ENCODE results near the gene ENPP7. TPM values are rescaled to one million over a fixed set of nuclear protein-coding genes. Genes with fewer than 3 reads are reported as not detected.

ENPP7 gene
- total RNA-seq, 1 experiment from 2014 or later, result not detected

DNA sequence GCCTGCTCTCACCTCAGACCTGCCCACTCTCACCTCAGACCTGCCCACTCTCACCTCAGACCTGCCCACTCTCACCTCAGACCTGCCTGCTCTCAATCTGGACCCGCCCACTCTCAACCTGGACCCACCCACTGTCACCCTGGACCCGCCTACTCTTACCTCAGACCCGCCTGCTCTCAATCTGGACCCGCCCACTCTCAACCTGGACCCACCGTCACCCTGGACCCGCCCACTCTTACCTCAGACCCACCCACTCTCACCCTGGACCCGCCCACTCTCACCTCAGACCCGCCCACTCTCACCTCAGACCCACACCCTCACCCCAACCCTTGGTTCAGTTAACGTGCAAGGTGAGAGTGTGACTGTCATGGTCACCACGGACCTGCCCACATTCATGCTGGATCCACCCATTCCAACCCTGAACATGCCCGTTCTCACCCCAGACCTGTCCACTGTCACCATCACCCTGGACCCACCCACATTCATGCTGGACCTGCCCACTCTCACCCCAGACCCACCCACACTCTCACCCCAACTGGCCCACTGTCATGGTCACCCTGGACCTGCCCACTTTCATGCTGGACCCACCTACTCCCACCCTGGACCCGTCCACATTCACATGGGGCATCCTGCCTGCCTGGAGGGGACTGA, 31.2 kb upstream of the ENPP7 start:
- intact Hi-C loops (cut with micrococcal nuclease; ENCODE audit: unreplicated experiment), result loop anchor here (10.0 kb wide), 1 partner anchor 305 kb away; no protein-coding TSS in a partner anchor
- ChIA-PET CTCF (no interaction called here), POLR2A (ENCODE audit: low non-redundant PET) (no interaction called here)
- Histone ChIP-seq H3K27me3 (replicated peaks; ENCODE audit: insufficient read depth, low read depth, low read length, poor library complexity) (peaks cover 7% of the 10 kb centered on the region), H3K4me1 (ENCODE audit: insufficient read depth, low read length, poor library complexity, severe bottlenecking) (no peaks in the 10 kb centered on the region), H3K27ac (ENCODE audit: low read depth, low read length, poor library complexity, severe bottlenecking) (no peak overlapping the region), H3K4me3 (ENCODE audit: low read depth, low read length, poor library complexity, severe bottlenecking) (no peak overlapping the region), H3K36me3 (ENCODE audit: insufficient read depth, low read length, poor library complexity, severe bottlenecking) (no peaks in the 10 kb centered on the region), H3K9me3 (ENCODE audit: low read depth, low read length, poor library complexity, severe bottlenecking) (no peaks in the 10 kb centered on the region)
- BruUV-seq (replicated peaks), result no TSS peak
- DNase-seq (ENCODE audit: low spot score), result no peak
- TF ChIP-seq EZH2 (IDR thresholded peaks at IDR 0.05; ENCODE audit: borderline replicate concordance, low read depth, low read length, poor library complexity, severe bottlenecking), result no peak
- TF ChIP-seq, protein P1, sequence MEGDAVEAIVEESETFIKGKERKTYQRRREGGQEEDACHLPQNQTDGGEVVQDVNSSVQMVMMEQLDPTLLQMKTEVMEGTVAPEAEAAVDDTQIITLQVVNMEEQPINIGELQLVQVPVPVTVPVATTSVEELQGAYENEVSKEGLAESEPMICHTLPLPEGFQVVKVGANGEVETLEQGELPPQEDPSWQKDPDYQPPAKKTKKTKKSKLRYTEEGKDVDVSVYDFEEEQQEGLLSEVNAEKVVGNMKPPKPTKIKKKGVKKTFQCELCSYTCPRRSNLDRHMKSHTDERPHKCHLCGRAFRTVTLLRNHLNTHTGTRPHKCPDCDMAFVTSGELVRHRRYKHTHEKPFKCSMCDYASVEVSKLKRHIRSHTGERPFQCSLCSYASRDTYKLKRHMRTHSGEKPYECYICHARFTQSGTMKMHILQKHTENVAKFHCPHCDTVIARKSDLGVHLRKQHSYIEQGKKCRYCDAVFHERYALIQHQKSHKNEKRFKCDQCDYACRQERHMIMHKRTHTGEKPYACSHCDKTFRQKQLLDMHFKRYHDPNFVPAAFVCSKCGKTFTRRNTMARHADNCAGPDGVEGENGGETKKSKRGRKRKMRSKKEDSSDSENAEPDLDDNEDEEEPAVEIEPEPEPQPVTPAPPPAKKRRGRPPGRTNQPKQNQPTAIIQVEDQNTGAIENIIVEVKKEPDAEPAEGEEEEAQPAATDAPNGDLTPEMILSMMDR (conservative IDR thresholded peaks at IDR 0.05; ENCODE audit: low read depth, low read length), result no peak

DNA sequence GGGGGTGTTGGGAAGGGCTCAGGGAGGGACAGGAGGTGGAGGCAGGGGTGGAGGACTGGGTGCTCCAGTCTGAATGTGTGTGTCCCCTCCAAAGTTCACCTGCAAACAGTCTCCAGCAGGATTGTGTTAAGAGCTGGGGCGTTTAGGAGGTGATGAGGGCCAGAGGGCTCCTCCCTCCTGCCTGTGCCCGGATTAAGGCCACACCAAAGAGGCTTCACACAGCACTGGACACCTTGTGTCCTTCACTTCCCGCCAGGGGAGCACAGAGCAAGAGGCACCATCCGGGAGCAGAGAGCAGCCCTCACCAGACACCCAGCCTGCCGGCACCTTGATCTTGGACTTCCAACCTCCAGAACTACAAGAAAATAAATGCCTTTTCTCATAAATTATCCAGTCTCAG, 30.2 kb upstream of the ENPP7 start:
- peaks cover 7% of the 10 kb centered on the region for H3K27me3 ChIP-seq (replicated peaks; ENCODE audit: insufficient read depth, low read depth, low read length, poor library complexity)
- CTCF ChIA-PET, result no interaction called here

DNA sequence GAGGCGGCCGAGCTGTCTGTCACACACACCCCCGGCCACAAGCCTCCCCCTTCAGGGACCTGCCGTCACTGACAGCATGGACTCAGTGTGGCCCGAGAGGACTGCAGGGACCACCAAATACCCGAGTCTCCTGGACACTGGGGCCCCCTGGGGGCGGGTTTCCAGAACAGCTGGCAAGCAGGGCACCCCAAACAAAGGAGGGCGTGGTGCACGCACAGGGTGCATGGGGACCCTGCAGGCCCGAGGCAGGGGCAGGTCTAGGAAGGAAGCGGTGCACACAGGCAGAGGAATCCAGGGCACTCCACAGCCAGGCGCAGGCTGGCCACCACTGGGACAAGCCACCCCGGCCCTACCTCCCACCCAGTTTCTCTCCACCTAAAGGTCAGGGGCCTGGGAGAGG, 28.7 kb upstream of the ENPP7 start:
- H3K27ac ChIP-seq (ENCODE audit: low read depth, low read length, poor library complexity, severe bottlenecking), result no peak overlapping the region
- intact Hi-C loops (cut with micrococcal nuclease; ENCODE audit: unreplicated experiment), result loop anchor here (10.0 kb wide), 1 partner anchor 307 kb away; no protein-coding TSS in a partner anchor
- TF ChIP-seq, protein P1 (conservative IDR thresholded peaks at IDR 0.05; ENCODE audit: low read depth, low read length), result 0 out of 2 replicates have a peak, but pooled peaks have one; percentile 19
- TF ChIP-seq EZH2 (IDR thresholded peaks at IDR 0.05; ENCODE audit: borderline replicate concordance, low read depth, low read length, poor library complexity, severe bottlenecking), result no peak

More for the DNA sequence above, 30.2 kb upstream of the ENPP7 start:
- no peaks in the 10 kb centered on the region for H3K4me1 ChIP-seq (ENCODE audit: insufficient read depth, low read length, poor library complexity, severe bottlenecking)
- intact Hi-C loops (cut with micrococcal nuclease; ENCODE audit: unreplicated experiment), result loop anchor here (10.0 kb wide), 1 partner anchor 306 kb away; no protein-coding TSS in a partner anchor
- no peaks in the 10 kb centered on the region for H3K9me3 ChIP-seq (ENCODE audit: low read depth, low read length, poor library complexity, severe bottlenecking)
- POLR2A ChIA-PET (ENCODE audit: low non-redundant PET), result no interaction called here
- no peak overlapping the region for H3K4me3 ChIP-seq (ENCODE audit: low read depth, low read length, poor library complexity, severe bottlenecking)
- no peaks in the 10 kb centered on the region for H3K36me3 ChIP-seq (ENCODE audit: insufficient read depth, low read length, poor library complexity, severe bottlenecking)
- no TSS peak for BruUV-seq (replicated peaks)
- no peak for DNase-seq (ENCODE audit: low spot score)
- H3K27ac ChIP-seq (ENCODE audit: low read depth, low read length, poor library complexity, severe bottlenecking), result no peak overlapping the region
- TF ChIP-seq, protein P1 (conservative IDR thresholded peaks at IDR 0.05; ENCODE audit: low read depth, low read length), result no peak
- no peak for TF ChIP-seq EZH2 (IDR thresholded peaks at IDR 0.05; ENCODE audit: borderline replicate concordance, low read depth, low read length, poor library complexity, severe bottlenecking)

More for the DNA sequence above, 28.7 kb upstream of the ENPP7 start:
- peak; percentile 30 for DNase-seq (ENCODE audit: low spot score)
- Histone ChIP-seq H3K9me3 (ENCODE audit: low read depth, low read length, poor library complexity, severe bottlenecking) (no peaks in the 10 kb centered on the region), H3K27me3 (replicated peaks; ENCODE audit: insufficient read depth, low read depth, low read length, poor library complexity) (peaks cover 4% of the 10 kb centered on the region), H3K4me3 (ENCODE audit: low read depth, low read length, poor library complexity, severe bottlenecking) (no peak overlapping the region), H3K36me3 (ENCODE audit: insufficient read depth, low read length, poor library complexity, severe bottlenecking) (no peaks in the 10 kb centered on the region), H3K4me1 (ENCODE audit: insufficient read depth, low read length, poor library complexity, severe bottlenecking) (no peaks in the 10 kb centered on the region)
- ChIA-PET CTCF (no interaction called here), POLR2A (ENCODE audit: low non-redundant PET) (no interaction called here)
- no TSS peak for BruUV-seq (replicated peaks)
